Measurements from ENCODE around the gene WDFY3. TPM values are rescaled to one million over a fixed set of nuclear protein-coding genes. Genes with fewer than 3 reads are reported as not detected.

The WDFY3 gene
- total and polyA plus RNA-seq, 2 experiments from 2014 or later: 7.7 to 55.9 TPM

- H3K79me2 ChIP-seq: peaks cover 100% of the 10 kb centered on the region
- H3K27me3 ChIP-seq: no peaks in the 10 kb centered on the region
- H3K4me1 ChIP-seq (ENCODE audit: insufficient read depth): no peaks in the 10 kb centered on the region
- H3K36me3 ChIP-seq (replicated peaks; ENCODE audit: insufficient read depth, low read depth): no peaks in the 10 kb centered on the region
- TF ChIP-seq CTCF (IDR thresholded peaks at IDR 0.05; ENCODE audit: poor library complexity) (no peak), EZH2phosphoT487 (IDR thresholded peaks at IDR 0.05; ENCODE audit: low read depth, severe bottlenecking, unreplicated experiment) (no peak), EZH2 (IDR thresholded peaks at IDR 0.05; ENCODE audit: borderline replicate concordance) (no peak)
- H4K20me1 ChIP-seq (ENCODE audit: insufficient read depth, poor library complexity, severe bottlenecking): peaks cover 27% of the 10 kb centered on the region
- WGBS (ENCODE audit: low lambda C conversion rate, missing lambda C conversion rate): 74% methylated on average over 2 of the region's 2 CpGs
- H3K9me3 ChIP-seq (ENCODE audit: low read depth): no peaks in the 10 kb centered on the region
- peak overlapping the region; percentile 11 for H3K4me2 ChIP-seq
- H3K27ac ChIP-seq: no peak overlapping the region
- DNase-seq (ENCODE audit: low spot score): no peak
- H3K4me3 ChIP-seq: no peak overlapping the region
- no peaks in the 10 kb centered on the region for H3K9me2 ChIP-seq (replicated peaks; ENCODE audit: insufficient read depth)
- no peak overlapping the region for H2AFZ ChIP-seq
Measured at GRCh38 chr4:84948056-84948455, 18.4 kb downstream of the WDFY3 start.

GRCh38 chr4:84944947-84945346, 21.5 kb downstream of the WDFY3 start:
- WGBS (ENCODE audit: low lambda C conversion rate, missing lambda C conversion rate): 86% methylated on average over 1 of the region's 1 CpG
- no peak overlapping the region for H3K4me2 ChIP-seq
- H3K9me3 ChIP-seq (ENCODE audit: low read depth): peaks cover 11% of the 10 kb centered on the region
- TF ChIP-seq EZH2phosphoT487 (IDR thresholded peaks at IDR 0.05; ENCODE audit: low read depth, severe bottlenecking, unreplicated experiment): no peak
- TF ChIP-seq CTCF (IDR thresholded peaks at IDR 0.05; ENCODE audit: poor library complexity): no peak
- TF ChIP-seq EZH2 (IDR thresholded peaks at IDR 0.05; ENCODE audit: borderline replicate concordance): no peak
- H3K27me3 ChIP-seq: no peaks in the 10 kb centered on the region
- H3K4me3 ChIP-seq: no peak overlapping the region
- H2AFZ ChIP-seq: no peak overlapping the region
- DNase-seq (ENCODE audit: low spot score): no peak
- H3K9me2 ChIP-seq (replicated peaks; ENCODE audit: insufficient read depth): no peaks in the 10 kb centered on the region
- H3K4me1 ChIP-seq (ENCODE audit: insufficient read depth): no peaks in the 10 kb centered on the region
- no peak overlapping the region for H3K27ac ChIP-seq
- H3K79me2 ChIP-seq: peaks cover 100% of the 10 kb centered on the region
- H4K20me1 ChIP-seq (ENCODE audit: insufficient read depth, poor library complexity, severe bottlenecking): peaks cover 18% of the 10 kb centered on the region
- H3K36me3 ChIP-seq (replicated peaks; ENCODE audit: insufficient read depth, low read depth): no peaks in the 10 kb centered on the region

- no peak for DNase-seq (ENCODE audit: low spot score)
- H2AFZ ChIP-seq: no peak overlapping the region
- TF ChIP-seq EZH2phosphoT487 (IDR thresholded peaks at IDR 0.05; ENCODE audit: low read depth, severe bottlenecking, unreplicated experiment) (no peak), EZH2 (IDR thresholded peaks at IDR 0.05; ENCODE audit: borderline replicate concordance) (no peak), CTCF (IDR thresholded peaks at IDR 0.05; ENCODE audit: poor library complexity) (no peak)
- H3K4me2 ChIP-seq: no peak overlapping the region
- no peak overlapping the region for H3K27ac ChIP-seq
- H3K27me3 ChIP-seq: no peaks in the 10 kb centered on the region
- H3K4me1 ChIP-seq (ENCODE audit: insufficient read depth): no peaks in the 10 kb centered on the region
- H3K36me3 ChIP-seq (replicated peaks; ENCODE audit: insufficient read depth, low read depth): no peaks in the 10 kb centered on the region
- peaks cover 98% of the 10 kb centered on the region for H3K79me2 ChIP-seq
- H4K20me1 ChIP-seq (ENCODE audit: insufficient read depth, poor library complexity, severe bottlenecking): peaks cover 5% of the 10 kb centered on the region
- H3K4me3 ChIP-seq: no peak overlapping the region
- no peaks in the 10 kb centered on the region for H3K9me2 ChIP-seq (replicated peaks; ENCODE audit: insufficient read depth)
- H3K9me3 ChIP-seq (ENCODE audit: low read depth): peaks cover 11% of the 10 kb centered on the region
Measured at GRCh38 chr4:84940960-84941359, 25.5 kb downstream of the WDFY3 start.

GRCh38 chr4:84939113-84939512, 27.4 kb downstream of the WDFY3 start:
- H3K36me3 ChIP-seq (replicated peaks; ENCODE audit: insufficient read depth, low read depth): no peaks in the 10 kb centered on the region
- no peak overlapping the region for H2AFZ ChIP-seq
- peaks cover 11% of the 10 kb centered on the region for H3K9me3 ChIP-seq (ENCODE audit: low read depth)
- DNase-seq (ENCODE audit: low spot score): no peak
- H4K20me1 ChIP-seq (ENCODE audit: insufficient read depth, poor library complexity, severe bottlenecking): peaks cover 5% of the 10 kb centered on the region
- H3K4me3 ChIP-seq: no peak overlapping the region
- peaks cover 98% of the 10 kb centered on the region for H3K79me2 ChIP-seq
- no peak for TF ChIP-seq CTCF (IDR thresholded peaks at IDR 0.05; ENCODE audit: poor library complexity)
- TF ChIP-seq EZH2 (IDR thresholded peaks at IDR 0.05; ENCODE audit: borderline replicate concordance): no peak
- TF ChIP-seq EZH2phosphoT487 (IDR thresholded peaks at IDR 0.05; ENCODE audit: low read depth, severe bottlenecking, unreplicated experiment): no peak
- H3K27ac ChIP-seq: no peak overlapping the region
- no peaks in the 10 kb centered on the region for H3K27me3 ChIP-seq
- no peaks in the 10 kb centered on the region for H3K9me2 ChIP-seq (replicated peaks; ENCODE audit: insufficient read depth)
- 94% methylated on average over 6 of the region's 6 CpGs for WGBS (ENCODE audit: low lambda C conversion rate, missing lambda C conversion rate)
- no peaks in the 10 kb centered on the region for H3K4me1 ChIP-seq (ENCODE audit: insufficient read depth)
- H3K4me2 ChIP-seq: no peak overlapping the region

Measured in hepatocyte (in vitro differentiated cells).